AG04449 (cell line): Measurements from ENCODE around the gene SKA2.

ENCODE experiments used
- CTCF ChIA-PET: fragments of 350-600 bp; formaldehyde crosslinking; extraction: SDS; loops from one replicate; lab custom pipeline; 2021; ENCODE audit warnings: antibody characterized with exemption; lab: Yijun Ruan, JAX
- POLR2A ChIA-PET: fragments of 400-600, 350-600 bp; formaldehyde crosslinking; extraction: SDS; loops from one replicate; lab custom pipeline; 2020; ENCODE audit warnings: antibody characterized with exemption, inconsistent platforms; lab: Yijun Ruan, JAX
- DNase-seq: peaks from one replicate; pipeline ENCODE4 v3.0.0-alpha.2; 2010; ENCODE audit warnings: low read depth, low spot score
- H3K4me3 ChIP-seq: 2 replicates; pipeline ENCODE4 v1.5.1; 2011; ENCODE audit warnings: low read depth, mild to moderate bottlenecking, control low read depth, low read length
- TF ChIP-seq, protein P1 (sequence below): IDR thresholded peaks from one replicate; pipeline ENCODE4 v1.5.1; 2011; ENCODE audit warnings: mild to moderate bottlenecking, moderate library complexity, low read length, control low read depth, inconsistent platforms; ENCODE audit not compliant: insufficient read depth; ENCODE audit errors: missing control alignments

Gene SKA2

DNA sequence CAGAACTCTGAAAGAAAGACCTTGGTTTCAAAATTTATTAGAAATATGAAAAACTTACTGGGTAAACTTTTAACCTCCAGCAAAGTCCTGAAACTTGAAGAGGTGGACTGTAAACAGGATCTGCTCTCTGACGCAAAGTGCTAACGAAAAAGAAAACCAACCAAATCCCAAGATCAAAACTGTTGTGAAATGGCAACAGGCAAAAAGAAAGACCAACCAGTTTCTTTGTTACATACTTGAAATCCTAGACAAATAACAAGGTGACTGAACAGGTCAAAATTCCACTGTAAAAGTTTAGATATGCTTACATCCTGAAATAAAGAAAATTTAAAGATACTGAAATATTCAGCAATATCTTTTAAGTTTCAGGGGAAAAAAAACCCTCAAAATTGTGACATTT lies 92.5 kb downstream of the SKA2 start:
- POLR2A ChIA-PET = no interaction called here
- DNase-seq = no peak
- CTCF ChIA-PET = no interaction called here
- TF ChIP-seq, protein P1, sequence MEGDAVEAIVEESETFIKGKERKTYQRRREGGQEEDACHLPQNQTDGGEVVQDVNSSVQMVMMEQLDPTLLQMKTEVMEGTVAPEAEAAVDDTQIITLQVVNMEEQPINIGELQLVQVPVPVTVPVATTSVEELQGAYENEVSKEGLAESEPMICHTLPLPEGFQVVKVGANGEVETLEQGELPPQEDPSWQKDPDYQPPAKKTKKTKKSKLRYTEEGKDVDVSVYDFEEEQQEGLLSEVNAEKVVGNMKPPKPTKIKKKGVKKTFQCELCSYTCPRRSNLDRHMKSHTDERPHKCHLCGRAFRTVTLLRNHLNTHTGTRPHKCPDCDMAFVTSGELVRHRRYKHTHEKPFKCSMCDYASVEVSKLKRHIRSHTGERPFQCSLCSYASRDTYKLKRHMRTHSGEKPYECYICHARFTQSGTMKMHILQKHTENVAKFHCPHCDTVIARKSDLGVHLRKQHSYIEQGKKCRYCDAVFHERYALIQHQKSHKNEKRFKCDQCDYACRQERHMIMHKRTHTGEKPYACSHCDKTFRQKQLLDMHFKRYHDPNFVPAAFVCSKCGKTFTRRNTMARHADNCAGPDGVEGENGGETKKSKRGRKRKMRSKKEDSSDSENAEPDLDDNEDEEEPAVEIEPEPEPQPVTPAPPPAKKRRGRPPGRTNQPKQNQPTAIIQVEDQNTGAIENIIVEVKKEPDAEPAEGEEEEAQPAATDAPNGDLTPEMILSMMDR = no peak
- H3K4me3 ChIP-seq = no peak overlapping the region
